Natural killer cell (primary cell): ENCODE results near the gene PAIP2. TPM values are rescaled to one million over a fixed set of nuclear protein-coding genes. Genes with fewer than 3 reads are reported as not detected.

Experiments
- ATAC-seq, 3 donors: fragments of 150-1000 bp in 2 of 3; fragments of 200-7000 bp in 1 of 3; cut with Tn5 transposase; 1 replicate in 1 of 3; 2 replicates in 2 of 3; pipeline ENCODE4 v1.10.0; 2021; ENCODE audit warnings: mild to moderate bottlenecking in 2 of 3, moderate library complexity in 2 of 3
- DNase-seq, 2 donors: peaks; one replicate each; pipeline versions ENCODE4 v3.0.0 to v3.0.0-alpha.2; 2013 to 2021; ENCODE audit warnings: mixed read lengths in 1 of 2
- H3K27ac ChIP-seq: one replicate; pipeline ENCODE4 v1.5.1; 2013; ENCODE audit warnings: mild to moderate bottlenecking, low read length
- H3K27me3 ChIP-seq: one replicate; pipeline ENCODE4 v1.6.1; 2013; ENCODE audit warnings: low read length; ENCODE audit not compliant: control insufficient read depth, insufficient read depth
- H3K36me3 ChIP-seq: one replicate; pipeline ENCODE4 v1.6.1; 2013; ENCODE audit warnings: low read length; ENCODE audit not compliant: control insufficient read depth, insufficient read depth
- H3K4me1 ChIP-seq: one replicate; pipeline ENCODE4 v1.6.1; 2013; ENCODE audit warnings: low read length; ENCODE audit not compliant: control insufficient read depth, insufficient read depth
- H3K4me3 ChIP-seq: one replicate; pipeline ENCODE4 v1.5.1; 2013; ENCODE audit warnings: low read length
- H3K9me3 ChIP-seq: one replicate; pipeline ENCODE4 v1.6.1; 2013; ENCODE audit warnings: low read length; ENCODE audit not compliant: control insufficient read depth, insufficient read depth
- H3K27ac Mint-ChIP-seq, 2 donors: one replicate each; pipeline ENCODE4 v1.8.0; 2022; ENCODE audit warnings: mild to moderate bottlenecking in 2 of 2, mixed read lengths in 2 of 2, moderate library complexity in 1 of 2
- H3K27me3 Mint-ChIP-seq, 2 donors: one replicate each; pipeline ENCODE4 v1.8.0; 2022; ENCODE audit warnings: low read depth in 2 of 2, mixed read lengths in 2 of 2
- H3K36me3 Mint-ChIP-seq: one replicate; pipeline ENCODE4 v1.8.0; 2022; ENCODE audit warnings: mixed read lengths
- H3K4me1 Mint-ChIP-seq, 2 donors: one replicate each; pipeline ENCODE4 v1.8.0; 2022; ENCODE audit warnings: mixed read lengths in 2 of 2
- H3K4me3 Mint-ChIP-seq: one replicate; pipeline ENCODE4 v1.8.0; 2022; ENCODE audit warnings: mild to moderate bottlenecking, moderate library complexity, mixed read lengths
- H3K9me3 Mint-ChIP-seq, 2 donors: one replicate each; pipeline ENCODE4 v1.8.0; 2022; ENCODE audit warnings: mixed read lengths in 2 of 2
- WGBS: methylation state at CpG from one replicate; pipeline ENCODE4 v1.1.7; 2013; ENCODE audit warnings: missing lambda C conversion rate; ENCODE audit not compliant: insufficient coverage; 5-methylcytosine and 5-hydroxymethylcytosine counted together
- intact Hi-C: fragments of 100-400 bp; cut with micrococcal nuclease; formaldehyde crosslinking; loops from one replicate; pipeline ENCODE4 v1.14.2; 2022
- total RNA-seq, 4 donors: library from RNA; stranded (reverse); fragments of 120-200 nt in 1 of 4; gene quantifications; one replicate each; pipeline versions ENCODE4 v1.2.3 to v1.2.4, GENCODE V29; 2013 to 2022
- TF ChIP-seq, protein P1 (sequence below): fragments of 200-600 bp; IDR thresholded peaks from one replicate; pipeline ENCODE4 v1.8.0; 2022; ENCODE audit warnings: antibody characterized with exemption

Gene PAIP2
- total RNA-seq, 3 donors from 2014 or later (not counting 1 experiment from before 2014, with no cell fraction given): 105 to 126 (median 110) TPM

GRCh38 chr5:139403418-139403786, 61.7 kb downstream of the PAIP2 start:
- Histone ChIP-seq H3K4me3 (peak overlapping the region; percentile 61), H3K27me3 (no peaks in the 10 kb centered on the region), H3K9me3 (no peaks in the 10 kb centered on the region), H3K4me1 (peaks cover 25% of the 10 kb centered on the region), H3K27ac (peak overlapping the region; percentile 89), H3K36me3 (no peaks in the 10 kb centered on the region)
- peak overlapping the region; percentile 94 to 99 for H3K27ac Mint-ChIP-seq
- DNase-seq (no peak), ATAC-seq (no peak)
- H3K36me3 Mint-ChIP-seq: no peaks in the 10 kb centered on the region
- intact Hi-C loops: loop anchor here (5.0 kb wide), 1 partner anchor 54 kb away; no protein-coding TSS in a partner anchor
- no peaks in the 10 kb centered on the region for H3K9me3 Mint-ChIP-seq
- H3K4me1 Mint-ChIP-seq: peaks cover 28 to 30% of the 10 kb centered on the region in 2 donors
- TF ChIP-seq, protein P1, sequence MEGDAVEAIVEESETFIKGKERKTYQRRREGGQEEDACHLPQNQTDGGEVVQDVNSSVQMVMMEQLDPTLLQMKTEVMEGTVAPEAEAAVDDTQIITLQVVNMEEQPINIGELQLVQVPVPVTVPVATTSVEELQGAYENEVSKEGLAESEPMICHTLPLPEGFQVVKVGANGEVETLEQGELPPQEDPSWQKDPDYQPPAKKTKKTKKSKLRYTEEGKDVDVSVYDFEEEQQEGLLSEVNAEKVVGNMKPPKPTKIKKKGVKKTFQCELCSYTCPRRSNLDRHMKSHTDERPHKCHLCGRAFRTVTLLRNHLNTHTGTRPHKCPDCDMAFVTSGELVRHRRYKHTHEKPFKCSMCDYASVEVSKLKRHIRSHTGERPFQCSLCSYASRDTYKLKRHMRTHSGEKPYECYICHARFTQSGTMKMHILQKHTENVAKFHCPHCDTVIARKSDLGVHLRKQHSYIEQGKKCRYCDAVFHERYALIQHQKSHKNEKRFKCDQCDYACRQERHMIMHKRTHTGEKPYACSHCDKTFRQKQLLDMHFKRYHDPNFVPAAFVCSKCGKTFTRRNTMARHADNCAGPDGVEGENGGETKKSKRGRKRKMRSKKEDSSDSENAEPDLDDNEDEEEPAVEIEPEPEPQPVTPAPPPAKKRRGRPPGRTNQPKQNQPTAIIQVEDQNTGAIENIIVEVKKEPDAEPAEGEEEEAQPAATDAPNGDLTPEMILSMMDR: no peak
- H3K27me3 Mint-ChIP-seq: no peaks in the 10 kb centered on the region
- H3K4me3 Mint-ChIP-seq: peak overlapping the region; percentile 96
- WGBS: 24% methylated on average over 7 of the region's 7 CpGs

DNA sequence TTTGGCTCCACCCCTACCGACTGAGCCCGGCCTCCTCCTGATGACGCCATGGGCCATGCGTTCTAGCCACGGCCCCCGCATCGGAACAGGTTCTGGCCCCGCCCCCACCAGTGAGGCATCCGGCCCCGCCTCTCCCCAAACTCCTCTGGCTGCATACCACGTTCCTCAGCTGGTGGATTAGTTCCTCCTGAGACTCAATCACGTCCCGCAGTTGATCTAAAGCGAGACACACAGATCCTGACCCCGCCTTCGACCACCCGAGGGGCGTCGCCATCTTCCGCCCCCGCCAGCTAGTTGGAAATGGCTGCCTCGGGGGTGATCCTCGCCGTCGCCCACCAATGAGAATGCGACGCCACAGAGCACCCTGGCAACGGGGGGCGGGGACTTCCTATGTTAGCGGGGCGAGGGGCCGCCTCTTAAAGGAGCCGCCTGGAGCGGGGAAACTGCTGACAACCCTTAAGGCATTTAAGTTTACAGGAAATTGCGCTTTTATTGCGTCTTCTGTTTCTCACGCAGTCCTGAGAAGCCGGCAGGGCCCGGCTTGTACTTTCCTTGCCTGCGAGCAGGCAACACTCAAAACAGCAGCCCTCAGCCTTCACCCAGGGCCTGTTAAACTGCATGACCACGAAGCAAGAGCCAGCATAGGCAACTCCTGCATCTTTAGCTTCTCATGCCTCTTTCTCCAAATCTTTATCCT, 62.3 kb downstream of the PAIP2 start, which contains the start of gene SPATA24:
Gene SPATA24 (minus strand): TSS at position 303 of the 697 bp plus-strand sequence. CDS start 29 bp downstream, at position 274.
- Mint-ChIP-seq H3K27ac (peak within 1 kb of the TSS; percentile 94 to 99), H3K9me3 (no peaks in the 10 kb centered on the region), H3K27me3 (no peaks in the 10 kb centered on the region), H3K4me1 (peaks cover 28 to 30% of the 10 kb centered on the region in 2 donors), H3K4me3 (peak within 1 kb of the TSS; percentile 96), H3K36me3 (no peaks in the 10 kb centered on the region)
- ATAC-seq (peak; percentile 92 to 97 (median 92)), DNase-seq (peak; percentile 96 to 98)
- Histone ChIP-seq H3K9me3 (no peaks in the 10 kb centered on the region), H3K27ac (peak within 1 kb of the TSS; percentile 89), H3K4me1 (peaks cover 25% of the 10 kb centered on the region), H3K4me3 (peak within 1 kb of the TSS; percentile 61), H3K27me3 (no peaks in the 10 kb centered on the region), H3K36me3 (no peaks in the 10 kb centered on the region)
- TF ChIP-seq, protein P1: no peak
- intact Hi-C loops: loop anchor here (5.0 kb wide), 1 partner anchor 53 kb away; no protein-coding TSS in a partner anchor
- under 1% methylated on average over 41 of the region's 41 CpGs for WGBS

GRCh38 chr5:139404484-139404840, 62.8 kb downstream of the PAIP2 start:
- peaks cover 22% of the 10 kb centered on the region for H3K4me1 ChIP-seq
- intact Hi-C loops: loop anchor here (5.0 kb wide), 1 partner anchor 53 kb away; no protein-coding TSS in a partner anchor
- H3K27ac Mint-ChIP-seq: peak overlapping the region; percentile 94 to 99
- no peak for ATAC-seq
- TF ChIP-seq, protein P1: no peak
- peak overlapping the region; percentile 96 for H3K4me3 Mint-ChIP-seq
- peak overlapping the region; percentile 89 for H3K27ac ChIP-seq
- no peak for DNase-seq
- WGBS: 83% methylated on average over 5 of the region's 5 CpGs
- H3K4me1 Mint-ChIP-seq: peaks cover 23 to 25% of the 10 kb centered on the region in 2 donors
- peak overlapping the region; percentile 61 for H3K4me3 ChIP-seq
- H3K36me3 ChIP-seq: no peaks in the 10 kb centered on the region
- no peaks in the 10 kb centered on the region for H3K36me3 Mint-ChIP-seq
- H3K9me3 ChIP-seq: no peaks in the 10 kb centered on the region
- no peaks in the 10 kb centered on the region for H3K27me3 Mint-ChIP-seq
- H3K9me3 Mint-ChIP-seq: no peaks in the 10 kb centered on the region
- no peaks in the 10 kb centered on the region for H3K27me3 ChIP-seq
